OCI-LY7 (cell line): ENCODE measurements around the gene NHLRC4.

Source experiments
- CTCF ChIP-seq: fragments of 200-600 bp; sonication (generic); conservative IDR thresholded peaks from 2 replicates; pipeline ENCODE4 v1.5.1; 2014; ENCODE audit warnings: mild to moderate bottlenecking, antibody characterized with exemption, low read length, moderate library complexity, mixed read lengths
- EZH2phosphoT487 ChIP-seq: fragments of 200-600 bp; sonication (generic); IDR thresholded peaks from 2 replicates; pipeline ENCODE4 v1.6.1; 2018; ENCODE audit warnings: low read depth, borderline replicate concordance, mild to moderate bottlenecking, mixed run types, antibody characterized with exemption, low read length, moderate library complexity, mixed read lengths

GRCh38 chr16:578232-578869 lies 11.5 kb downstream of the NHLRC4 start:
- TF ChIP-seq CTCF = no peak
- TF ChIP-seq EZH2phosphoT487 = no peak
